Mononuclear cell (primary cell): ENCODE measurements around the gene SGCA. TPM values are rescaled to one million over a fixed set of nuclear protein-coding genes. Genes with fewer than 3 reads are reported as not detected.

ENCODE experiments used
- H3K27me3 ChIP-seq: 2 replicates; pipeline ENCODE4 v1.6.0; 2011; ENCODE audit warnings: low read length, control low read depth; ENCODE audit not compliant: insufficient read depth
- H3K4me1 ChIP-seq: 2 replicates; pipeline ENCODE4 v1.5.1; 2011; ENCODE audit warnings: mild to moderate bottlenecking, low read length, control low read depth; ENCODE audit not compliant: insufficient read depth
- H3K4me3 ChIP-seq: 2 replicates; pipeline ENCODE4 v1.5.1; 2011; ENCODE audit warnings: mild to moderate bottlenecking, low read length, moderate library complexity
- H3K9me3 ChIP-seq: 2 replicates; pipeline ENCODE4 v1.5.1; 2011; ENCODE audit warnings: low read depth, mild to moderate bottlenecking, control low read depth, low read length
- total RNA-seq: library from RNA; depleted of rRNA; stranded (reverse); fragments of >200 nt; gene quantifications from one replicate; pipeline ENCODE4 v1.2.3, GENCODE V29; 2012

SGCA gene
- total RNA-seq, 1 donor = not detected

DNA sequence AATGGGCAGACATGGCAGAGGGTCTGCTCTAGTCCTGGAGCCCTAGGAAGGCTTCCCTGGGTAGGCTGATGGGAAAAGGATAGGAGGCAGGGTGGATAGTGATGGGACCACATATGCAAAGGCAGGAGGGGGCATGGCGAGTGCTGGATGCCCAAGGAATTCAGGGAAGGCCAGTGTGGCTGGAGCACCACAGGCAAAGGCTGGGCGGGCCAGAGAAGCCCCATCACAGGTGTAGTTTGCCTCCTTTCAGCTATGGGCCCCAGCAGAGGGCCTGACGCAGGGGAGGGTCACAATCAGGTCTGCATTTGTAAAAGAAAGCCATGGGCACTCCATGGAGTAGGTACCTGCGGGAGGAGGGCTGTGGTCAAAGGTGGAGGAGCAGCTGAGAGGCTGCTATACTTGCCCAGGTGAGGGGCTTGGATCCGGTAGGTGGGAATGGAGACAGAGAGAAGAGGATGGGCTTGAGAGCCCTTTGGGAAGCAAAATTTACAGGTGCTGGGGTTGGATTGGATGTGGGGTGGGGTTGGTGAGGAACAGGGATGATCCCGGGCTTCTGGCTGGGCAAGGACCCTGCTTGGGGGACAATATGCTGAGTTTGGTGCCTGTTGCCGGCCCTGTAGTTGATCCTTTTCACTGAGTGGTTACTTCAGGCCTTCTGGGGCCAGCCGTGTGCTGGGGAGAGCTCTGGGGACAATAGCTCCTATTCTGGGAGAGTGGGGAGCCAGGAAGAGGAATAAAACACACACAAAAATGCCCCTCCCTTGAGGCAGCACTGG lies 42.2 kb downstream of the SGCA start:
- Histone ChIP-seq H3K27me3 (peaks cover 3% of the 10 kb centered on the region), H3K4me3 (no peak overlapping the region), H3K4me1 (peaks cover 8% of the 10 kb centered on the region), H3K9me3 (no peaks in the 10 kb centered on the region)

DNA sequence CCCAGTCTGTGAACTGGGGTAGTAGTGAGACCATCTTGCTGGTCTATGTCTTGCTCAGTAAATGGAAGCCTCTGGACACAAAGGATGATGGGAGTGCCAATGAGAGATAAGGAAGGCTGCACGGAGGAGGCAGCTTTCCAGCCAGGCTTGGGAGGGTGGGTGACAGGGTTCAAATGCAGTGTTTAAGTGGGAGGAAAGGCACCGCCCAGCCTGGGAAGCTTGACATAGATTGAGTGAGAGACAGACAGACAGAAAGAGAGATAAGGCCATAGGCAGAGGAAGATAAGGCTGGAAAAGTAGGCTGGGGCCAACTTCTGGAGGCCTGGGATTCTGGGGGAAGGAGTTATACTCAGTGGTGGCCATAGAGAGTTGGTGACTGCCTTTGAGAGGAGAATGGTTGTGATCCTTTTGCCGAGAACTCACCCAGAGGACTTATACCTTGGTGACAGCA lies 42.8 kb downstream of the SGCA start:
- H3K9me3 ChIP-seq = no peaks in the 10 kb centered on the region
- peaks cover 3% of the 10 kb centered on the region for H3K27me3 ChIP-seq
- no peak overlapping the region for H3K4me3 ChIP-seq
- H3K4me1 ChIP-seq = peaks cover 14% of the 10 kb centered on the region

DNA sequence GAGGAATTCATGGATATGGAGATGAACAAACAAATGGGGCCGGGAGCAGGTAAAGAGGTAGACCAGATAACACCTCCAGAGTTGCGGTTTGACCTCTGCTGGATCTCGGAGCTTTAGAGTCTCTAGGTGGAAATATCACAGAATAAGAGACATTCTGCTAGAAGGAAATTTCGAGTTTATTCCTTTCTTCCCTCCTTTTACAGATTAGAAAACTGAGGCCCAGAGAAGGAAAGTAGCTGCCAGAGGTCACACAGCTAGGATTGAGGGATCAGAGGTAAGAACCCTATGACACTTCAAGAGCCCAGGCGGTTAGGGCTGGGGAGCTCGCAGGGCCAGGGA lies 43.3 kb downstream of the SGCA start:
- Histone ChIP-seq H3K4me3 (no peak overlapping the region), H3K9me3 (no peaks in the 10 kb centered on the region), H3K27me3 (peaks cover 3% of the 10 kb centered on the region), H3K4me1 (peaks cover 14% of the 10 kb centered on the region)

DNA sequence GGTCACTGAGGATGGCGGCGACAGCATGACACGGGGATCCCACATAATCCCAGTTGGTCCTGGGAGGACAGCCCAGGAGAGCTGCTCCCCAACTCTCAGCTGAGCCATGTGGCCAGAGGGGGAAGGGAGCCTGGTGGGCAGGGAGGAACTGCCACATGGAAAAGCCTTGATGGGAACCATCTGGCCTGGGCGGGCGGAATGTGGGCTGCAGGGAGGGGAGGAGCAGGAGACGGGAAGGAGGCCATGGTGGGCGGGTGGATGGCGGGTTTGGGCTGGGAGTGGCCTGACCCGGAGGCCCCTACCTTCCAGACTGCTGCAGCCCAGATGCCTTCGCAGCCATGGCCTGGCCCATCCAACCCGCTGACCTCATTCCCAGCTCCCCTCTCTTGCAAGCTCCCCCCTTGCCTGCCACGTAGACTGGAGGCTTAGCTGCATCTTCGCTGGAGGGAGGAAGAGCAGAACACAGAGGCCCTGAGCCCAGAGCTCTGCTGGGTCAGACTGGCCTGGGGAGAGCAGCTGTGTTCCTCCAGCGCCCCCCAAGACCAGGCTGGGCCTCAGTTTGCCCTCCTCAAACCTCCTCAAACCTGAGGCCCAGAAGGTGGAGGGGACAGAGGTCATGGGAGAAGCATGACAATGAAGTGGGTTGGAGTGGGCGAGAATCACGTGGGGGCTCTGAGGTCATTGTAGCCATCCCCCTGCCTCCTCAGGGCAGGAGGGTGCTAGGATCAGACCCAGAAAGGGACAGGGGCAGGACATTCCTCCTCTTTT lies 43.9 kb downstream of the SGCA start:
- Histone ChIP-seq H3K27me3 (peaks cover 2% of the 10 kb centered on the region), H3K9me3 (no peaks in the 10 kb centered on the region), H3K4me1 (peaks cover 14% of the 10 kb centered on the region), H3K4me3 (no peak overlapping the region)

DNA sequence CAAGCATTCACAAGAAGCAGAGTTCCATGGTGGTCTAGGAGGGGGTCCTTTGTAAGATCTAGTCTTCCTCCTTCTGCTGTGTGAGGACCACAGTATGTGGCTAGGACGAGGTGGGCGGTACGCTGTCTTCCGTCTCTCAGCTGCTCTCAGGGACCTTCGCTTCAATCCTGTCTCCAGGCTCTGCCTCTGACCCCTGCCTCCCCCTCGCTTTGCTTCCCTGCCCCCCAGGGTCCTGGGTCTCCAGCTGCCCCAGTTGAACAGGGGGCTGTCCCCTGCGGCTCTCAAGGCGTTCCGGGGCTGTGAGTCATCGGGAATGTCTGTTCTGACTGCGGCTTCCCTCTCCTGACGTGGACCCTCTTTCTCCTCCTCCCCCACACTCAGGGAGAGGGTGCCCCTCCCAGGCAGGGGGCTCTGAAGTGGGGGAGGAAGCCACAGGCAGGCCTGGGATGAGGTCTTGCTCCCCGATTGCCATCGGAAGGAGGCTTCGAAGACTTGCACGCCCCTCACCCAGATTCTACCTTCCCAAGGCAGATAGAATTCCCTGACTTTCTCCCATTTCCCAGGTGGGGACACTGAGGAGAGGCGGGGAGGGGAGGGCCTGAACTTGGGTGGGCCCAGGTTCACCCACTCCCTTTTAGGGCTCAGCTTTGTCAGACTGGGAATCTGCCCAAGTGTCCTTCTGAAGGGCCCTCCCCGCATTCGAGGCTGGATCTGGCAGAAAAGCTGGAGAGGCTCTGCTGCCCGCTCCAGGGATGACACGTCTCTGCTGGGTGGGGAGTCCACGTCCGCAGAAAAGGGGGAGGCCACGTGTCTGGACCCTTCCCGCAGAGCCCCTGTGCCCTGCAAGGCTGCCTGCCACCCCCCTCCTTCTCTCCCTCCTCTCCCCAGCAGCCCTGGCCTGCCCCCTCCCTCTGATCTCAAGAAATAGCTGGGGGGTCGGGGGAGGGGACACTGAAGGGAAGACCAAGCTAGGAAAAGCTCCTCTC lies 44.7 kb downstream of the SGCA start:
- Histone ChIP-seq H3K4me3 (no peak overlapping the region), H3K27me3 (no peaks in the 10 kb centered on the region), H3K4me1 (peaks cover 14% of the 10 kb centered on the region), H3K9me3 (no peaks in the 10 kb centered on the region)

DNA sequence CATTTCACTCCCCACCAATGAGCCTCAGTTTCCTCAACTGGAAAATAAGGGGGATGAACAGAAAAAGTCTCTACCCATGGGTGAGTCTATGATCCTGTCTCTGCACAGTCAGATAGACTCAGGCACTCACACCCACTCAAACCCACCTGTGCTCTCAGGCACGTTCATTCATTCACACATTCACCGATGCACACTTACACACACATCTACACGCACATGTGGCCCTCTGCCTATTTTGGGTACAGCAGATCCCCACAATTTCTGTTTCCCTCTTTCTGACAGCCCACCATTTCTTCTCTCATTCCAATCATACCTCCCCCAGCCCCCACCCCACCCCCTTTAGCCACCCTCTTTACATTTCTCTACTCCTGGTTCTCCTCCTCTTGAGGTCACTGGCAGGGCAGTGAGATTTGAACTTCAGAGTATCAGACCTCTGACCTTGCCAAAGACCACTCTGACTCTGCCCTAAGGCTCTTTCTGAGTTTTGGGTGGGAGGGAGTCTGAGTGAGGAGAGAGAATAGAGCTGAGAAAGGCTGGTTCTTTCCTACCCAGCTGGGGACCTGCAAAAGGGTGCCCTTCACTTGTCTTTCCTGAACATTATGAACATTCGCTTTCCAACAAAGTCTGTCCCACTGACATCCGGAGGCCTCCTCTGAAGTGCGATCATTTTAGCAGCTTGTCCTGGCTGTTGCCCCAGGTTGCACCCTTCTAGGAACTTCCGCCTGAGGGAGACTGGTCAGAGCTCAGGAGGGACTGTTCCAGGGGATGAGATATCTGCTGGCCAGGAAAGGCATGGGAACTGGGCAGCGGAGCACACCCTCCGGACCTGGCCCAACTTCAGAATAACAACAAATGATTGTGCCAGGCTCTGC lies 45.7 kb downstream of the SGCA start:
- Histone ChIP-seq H3K27me3 (no peaks in the 10 kb centered on the region), H3K4me1 (peaks cover 14% of the 10 kb centered on the region), H3K4me3 (no peak overlapping the region), H3K9me3 (no peaks in the 10 kb centered on the region)

DNA sequence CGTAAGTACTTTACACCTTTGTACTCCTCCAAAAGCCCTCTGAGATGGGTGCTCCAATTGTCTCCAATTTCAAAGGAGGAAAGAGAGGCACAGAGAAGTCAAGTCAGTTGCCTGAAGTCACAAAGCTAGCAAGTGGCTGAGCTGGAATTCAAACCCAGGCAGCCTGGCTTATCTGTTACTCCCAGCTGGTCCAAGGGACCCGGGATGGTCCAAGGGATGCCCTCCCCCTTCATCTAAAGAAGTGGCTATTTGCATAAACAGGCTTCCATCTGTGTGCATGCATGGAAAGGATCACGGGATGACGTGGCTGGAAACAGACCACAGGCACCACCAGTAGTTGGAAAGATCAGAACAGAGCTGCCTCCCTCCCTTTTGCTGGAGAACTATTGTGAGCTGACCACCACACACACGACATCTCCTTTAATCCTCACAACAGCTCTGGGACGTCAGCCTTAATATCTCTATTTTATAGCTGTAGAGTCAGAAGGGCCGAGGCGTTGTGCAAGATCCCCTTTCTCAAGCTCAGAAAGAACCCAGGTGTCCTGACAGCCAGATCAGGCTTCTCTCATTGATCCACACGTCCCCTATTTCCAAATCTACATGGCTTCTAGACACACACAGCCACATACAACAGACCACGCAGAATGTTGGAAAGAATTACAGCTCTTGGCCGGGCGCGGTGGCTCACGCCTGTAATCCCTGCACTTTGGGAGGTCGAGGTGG lies 46.5 kb downstream of the SGCA start:
- H3K4me1 ChIP-seq = peaks cover 14% of the 10 kb centered on the region
- H3K4me3 ChIP-seq = no peak overlapping the region
- H3K27me3 ChIP-seq = no peaks in the 10 kb centered on the region
- no peaks in the 10 kb centered on the region for H3K9me3 ChIP-seq

DNA sequence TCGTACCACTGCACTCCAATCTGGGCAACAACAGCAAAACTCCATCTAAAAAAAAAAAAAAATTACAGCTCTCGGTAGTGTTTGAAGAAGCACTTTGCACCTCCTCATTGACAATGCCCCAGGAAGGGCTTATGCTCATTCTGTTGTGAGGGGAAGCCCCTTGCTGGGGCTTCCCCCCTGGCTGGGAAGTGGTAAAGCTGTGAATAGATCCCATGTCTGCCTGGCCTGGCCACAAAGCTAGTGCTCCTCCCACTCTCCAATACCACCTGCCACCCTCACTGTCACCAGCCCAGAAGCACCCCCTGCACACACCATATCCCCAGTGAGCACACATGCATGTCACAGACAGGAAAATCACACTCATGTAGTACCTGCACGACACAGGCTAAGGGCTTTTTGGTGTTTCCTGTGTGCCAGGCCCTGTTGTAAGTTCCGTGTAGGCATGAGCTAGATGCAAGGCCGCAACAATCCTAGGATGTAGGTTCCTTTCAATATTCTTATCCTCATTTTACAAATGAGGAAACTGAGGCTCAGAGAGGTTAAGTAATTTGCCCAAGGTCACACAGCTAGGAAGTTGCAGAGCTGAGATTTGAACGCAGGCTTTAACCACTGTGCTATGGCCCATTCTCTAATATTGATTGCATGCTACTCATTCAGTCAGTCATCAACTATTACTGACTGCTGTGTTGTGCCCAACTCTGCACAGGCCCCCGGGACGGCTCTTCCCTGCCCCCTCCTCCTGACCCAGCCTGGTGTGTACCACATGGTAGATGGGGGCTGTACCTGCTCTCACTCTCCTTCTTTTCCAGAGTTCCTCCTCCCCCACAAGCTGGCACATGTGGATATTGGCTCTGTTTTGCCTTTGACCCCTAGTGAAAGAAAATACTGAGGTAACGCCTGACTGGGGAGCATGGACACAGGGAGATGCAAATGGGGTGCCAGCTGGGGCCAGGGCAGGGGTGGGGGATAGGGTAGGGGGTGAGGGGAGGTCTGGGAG lies 47.5 kb downstream of the SGCA start:
- H3K9me3 ChIP-seq = no peaks in the 10 kb centered on the region
- H3K27me3 ChIP-seq = no peaks in the 10 kb centered on the region
- H3K4me3 ChIP-seq = no peak overlapping the region
- peaks cover 14% of the 10 kb centered on the region for H3K4me1 ChIP-seq

DNA sequence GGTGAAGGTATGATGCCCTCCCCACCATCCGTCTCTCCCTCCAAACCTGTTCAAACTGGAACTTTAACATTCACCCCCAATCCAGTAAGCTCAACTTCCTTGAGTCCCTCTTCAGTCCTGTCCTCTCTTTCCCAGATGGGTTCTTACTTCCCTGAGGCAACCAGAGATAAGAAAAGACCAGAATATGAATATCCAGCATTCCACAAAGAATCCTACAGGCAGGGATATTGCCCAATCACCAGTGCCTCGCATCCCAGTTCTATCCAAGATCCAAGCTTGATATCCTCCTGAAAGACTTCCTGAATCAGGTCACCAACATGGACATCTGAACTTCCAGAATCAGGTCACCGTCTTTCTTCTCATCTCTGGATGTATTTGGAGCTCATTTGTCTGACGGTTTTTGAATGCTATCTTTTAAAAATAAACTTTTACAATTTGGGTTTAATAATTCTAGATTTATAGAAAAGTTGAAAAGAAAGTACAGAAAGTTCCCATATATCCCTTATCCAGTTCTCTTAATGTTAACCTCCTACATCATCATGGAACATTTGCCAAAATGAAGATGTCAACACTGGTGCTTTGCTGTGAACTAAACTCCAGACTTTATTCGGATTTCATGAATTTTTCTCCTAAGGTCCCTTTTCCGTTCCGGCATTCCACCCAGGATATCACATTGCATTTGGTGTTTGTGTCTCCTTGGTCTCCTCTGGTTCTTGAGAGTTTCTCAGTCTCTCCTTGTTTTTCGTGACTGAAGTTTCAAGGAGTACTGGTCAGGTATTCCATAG lies 49.4 kb downstream of the SGCA start:
- Histone ChIP-seq H3K4me3 (no peak overlapping the region), H3K27me3 (no peaks in the 10 kb centered on the region), H3K9me3 (no peaks in the 10 kb centered on the region), H3K4me1 (peaks cover 14% of the 10 kb centered on the region)

DNA sequence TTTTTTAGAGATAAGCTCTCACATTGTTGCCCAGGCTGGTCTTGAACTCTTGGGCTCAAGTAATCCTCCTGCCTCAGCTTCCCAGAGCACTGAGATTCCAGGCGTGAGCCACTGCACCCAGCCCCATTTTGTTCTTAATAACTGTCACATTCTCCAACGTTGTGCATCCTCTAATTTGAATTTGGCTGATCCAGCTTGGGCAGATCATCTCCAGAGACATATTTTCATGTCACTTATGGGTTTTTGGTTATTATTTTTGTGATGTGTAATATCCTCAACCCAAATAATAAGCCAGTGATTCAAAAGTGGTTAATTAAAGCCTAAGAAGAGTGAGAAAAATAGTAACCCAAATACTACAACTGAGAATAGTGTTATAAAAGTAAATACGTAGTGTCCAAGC lies 51.8 kb downstream of the SGCA start:
- Histone ChIP-seq H3K4me3 (no peak overlapping the region), H3K4me1 (peaks cover 26% of the 10 kb centered on the region), H3K9me3 (no peaks in the 10 kb centered on the region), H3K27me3 (no peaks in the 10 kb centered on the region)

DNA sequence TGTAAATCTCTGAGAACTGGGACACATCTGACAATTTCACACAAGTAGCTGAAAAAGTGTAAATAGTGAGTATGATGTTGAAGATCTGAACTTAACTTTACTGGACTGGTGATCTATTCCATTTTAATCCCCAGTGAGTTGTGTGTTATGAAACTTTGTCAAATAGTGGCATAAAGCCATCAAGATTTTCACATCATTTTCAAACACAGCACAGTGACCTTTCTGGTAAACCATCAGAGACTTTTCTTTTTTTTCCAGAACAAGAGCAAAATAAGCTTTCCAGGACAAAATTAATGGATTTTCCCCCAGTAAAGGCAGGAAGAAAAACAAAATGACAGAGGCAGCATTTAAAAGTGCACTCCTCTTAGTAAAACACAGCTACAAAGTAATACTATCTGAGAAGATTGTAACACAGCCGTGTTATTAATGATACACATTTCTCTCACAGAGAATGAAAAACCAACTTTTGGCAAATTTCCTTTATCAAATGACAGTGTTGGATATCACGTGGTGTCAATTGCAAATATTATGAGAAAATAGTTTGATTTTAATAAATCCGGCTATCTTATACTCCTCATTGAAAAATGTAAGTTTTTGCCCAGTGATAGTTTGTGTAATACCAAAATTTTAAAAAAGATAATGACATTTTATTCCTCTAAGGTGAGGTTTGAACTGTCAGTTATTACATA lies 52.4 kb downstream of the SGCA start:
- Histone ChIP-seq H3K27me3 (no peaks in the 10 kb centered on the region), H3K9me3 (no peaks in the 10 kb centered on the region), H3K4me1 (peaks cover 20% of the 10 kb centered on the region), H3K4me3 (no peak overlapping the region)
